Breast epithelium (tissue), 4 donors: ENCODE data around the gene COLEC11. TPM values are rescaled to one million over a fixed set of nuclear protein-coding genes. Genes with fewer than 3 reads are reported as not detected.

Experiments used
- DNase-seq, 2 donors: peaks; one replicate each; pipeline ENCODE4 v3.0.0-alpha.2; 2019; ENCODE audit warnings: low spot score in 2 of 2
- H3K27ac ChIP-seq, 2 donors: fragments of 200-600 bp; sonication (generic) in 1 of 2; one replicate each; pipeline ENCODE4 v1.5.1; 2016 to 2019; ENCODE audit warnings: mild to moderate bottlenecking in 1 of 2
- H3K27me3 ChIP-seq, 2 donors: fragments of 200-600 bp; sonication (generic) in 1 of 2; one replicate each; pipeline versions ENCODE4 v1.5.1 to v1.6.0; 2017 to 2019; ENCODE audit warnings: control low read depth in 1 of 2, mild to moderate bottlenecking in 1 of 2
- H3K36me3 ChIP-seq: fragments of 200-600 bp; one replicate; pipeline ENCODE4 v1.5.1; 2019
- H3K4me1 ChIP-seq, 2 donors: fragments of 200-600 bp; sonication (generic); one replicate each; pipeline ENCODE4 v1.5.1; 2016 to 2019; ENCODE audit warnings: control low read depth in 1 of 2
- H3K4me3 ChIP-seq, 3 donors: fragments of 200-600 bp; sonication (generic); 1 replicate in 2 of 3; 2 replicates in 1 of 3; pipeline ENCODE4 v1.5.1; 2016 to 2019; ENCODE audit warnings: mild to moderate bottlenecking in 3 of 3, moderate library complexity in 2 of 3
- H3K9me3 ChIP-seq, 2 donors: fragments of 200-600 bp; sonication (generic) in 1 of 2; one replicate each; pipeline ENCODE4 v1.5.1; 2016 to 2019; ENCODE audit warnings: control low read depth in 1 of 2
- CTCF ChIP-seq, 3 donors: fragments of 450-650 bp; IDR thresholded peaks; one replicate each; pipeline ENCODE4 v1.5.1; 2016 to 2017; ENCODE audit warnings: antibody characterized with exemption in 3 of 3, mild to moderate bottlenecking in 3 of 3, moderate library complexity in 3 of 3
- POLR2A ChIP-seq: fragments of 450-650 bp; IDR thresholded peaks from one replicate; pipeline ENCODE4 v1.6.1; 2016; ENCODE audit warnings: antibody characterized with exemption, mild to moderate bottlenecking, moderate library complexity
- POLR2AphosphoS5 ChIP-seq, 3 donors: sonication (generic); formaldehyde crosslinking; IDR thresholded peaks; one replicate each; pipeline ENCODE4 v1.6.1; 2017; ENCODE audit warnings: antibody characterized with exemption in 3 of 3
- intact Hi-C: fragments of 100-400 bp; cut with DNase I; formaldehyde crosslinking; loops from one replicate; pipeline ENCODE4 v1.15.1; 2023; ENCODE audit warnings: low total_unique reads
- total RNA-seq, 3 donors: library from RNA; depleted of rRNA; stranded (reverse); fragments of >200 nt; gene quantifications; one replicate each; pipeline ENCODE4 v1.1.0, GENCODE V29; 2016

The COLEC11 gene
- total RNA-seq, 3 donors from 2014 or later, result 0.33 to 1.9 (median 1.0) TPM

GRCh38 chr2:3589086-3589485 lies 5.8 kb upstream of the COLEC11 start:
- Histone ChIP-seq H3K27me3 (no peaks in the 10 kb centered on the region), H3K4me3 (no peak overlapping the region), H3K27ac (no peak overlapping the region), H3K9me3 (no peaks in the 10 kb centered on the region), H3K4me1 (no peaks in the 10 kb centered on the region), H3K36me3 (no peaks in the 10 kb centered on the region)
- intact Hi-C loops, result no loop called here
- no peak for TF ChIP-seq CTCF (IDR thresholded peaks at IDR 0.05)
- no peak for TF ChIP-seq POLR2A
- TF ChIP-seq POLR2AphosphoS5 (IDR thresholded peaks at IDR 0.05), result no peak
- DNase-seq, result no peak

GRCh38 chr2:3595404-3595803 lies 492 bp downstream of the COLEC11 start:
- Histone ChIP-seq H3K4me3 (no peak overlapping the region), H3K27me3 (no peaks in the 10 kb centered on the region), H3K27ac (no peak overlapping the region), H3K4me1 (no peaks in the 10 kb centered on the region), H3K36me3 (no peaks in the 10 kb centered on the region), H3K9me3 (no peaks in the 10 kb centered on the region)
- TF ChIP-seq POLR2AphosphoS5 (IDR thresholded peaks at IDR 0.05) (no peak), POLR2A (no peak), CTCF (IDR thresholded peaks at IDR 0.05) (no peak)
- DNase-seq, result no peak
- intact Hi-C loops, result no loop called here

DNA sequence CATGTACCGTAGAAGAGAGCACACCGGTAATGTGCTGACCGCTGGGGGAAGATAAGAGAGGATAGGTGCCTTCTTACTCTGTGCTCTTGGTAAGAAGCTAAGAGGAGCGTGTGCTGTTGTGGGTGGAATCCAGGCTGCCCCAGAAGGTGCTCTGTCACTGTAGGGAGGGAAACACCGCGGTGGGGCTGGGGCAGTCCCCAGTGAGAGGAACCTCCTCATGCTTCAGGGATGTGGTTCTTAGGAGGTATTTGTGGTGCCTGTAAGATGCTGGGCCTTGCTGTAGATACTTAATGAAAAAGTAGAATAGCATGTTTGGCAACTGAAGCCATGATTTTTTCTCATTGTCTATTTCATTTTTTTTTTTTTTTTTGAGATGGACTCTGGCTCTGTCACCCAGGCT lies 1.1 kb downstream of the COLEC11 start:
- Histone ChIP-seq H3K27me3 (no peaks in the 10 kb centered on the region), H3K9me3 (no peaks in the 10 kb centered on the region), H3K36me3 (no peaks in the 10 kb centered on the region), H3K4me1 (no peaks in the 10 kb centered on the region), H3K4me3 (no peak overlapping the region), H3K27ac (no peak overlapping the region)
- no peak for TF ChIP-seq CTCF (IDR thresholded peaks at IDR 0.05)
- no peak for TF ChIP-seq POLR2A
- no peak for TF ChIP-seq POLR2AphosphoS5 (IDR thresholded peaks at IDR 0.05)
- no peak for DNase-seq
- intact Hi-C loops, result no loop called here

GRCh38 chr2:3596901-3597417 lies 2.0 kb downstream of the COLEC11 start:
- H3K27ac ChIP-seq, result no peak overlapping the region
- H3K9me3 ChIP-seq, result no peaks in the 10 kb centered on the region
- DNase-seq, result no peak
- H3K4me3 ChIP-seq, result no peak overlapping the region
- no peaks in the 10 kb centered on the region for H3K36me3 ChIP-seq
- intact Hi-C loops, result no loop called here
- H3K4me1 ChIP-seq, result no peaks in the 10 kb centered on the region
- TF ChIP-seq CTCF (IDR thresholded peaks at IDR 0.05) (no peak), POLR2A (no peak), POLR2AphosphoS5 (IDR thresholded peaks at IDR 0.05) (no peak)
- no peaks in the 10 kb centered on the region for H3K27me3 ChIP-seq

DNA sequence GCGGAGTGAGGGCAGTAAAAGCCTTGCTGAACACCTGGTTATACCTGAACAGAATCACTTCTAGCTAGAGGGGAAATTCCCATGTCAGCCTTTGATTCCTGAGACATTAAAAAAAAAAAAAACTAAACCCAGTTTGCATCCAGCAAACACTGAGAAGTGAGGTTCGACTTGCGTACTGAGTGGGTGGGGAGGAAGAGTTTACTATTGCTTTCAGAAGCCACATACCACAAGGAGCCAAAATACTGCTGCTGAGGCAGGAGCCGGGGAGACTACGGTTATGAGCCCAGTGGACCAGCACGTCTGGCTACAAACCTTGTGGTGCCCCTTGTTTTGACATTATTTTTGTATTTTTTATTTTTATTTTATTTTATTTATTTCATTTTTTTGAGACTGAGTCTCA lies 2.7 kb downstream of the COLEC11 start:
- DNase-seq, result no peak
- Histone ChIP-seq H3K4me1 (no peaks in the 10 kb centered on the region), H3K9me3 (no peaks in the 10 kb centered on the region), H3K27me3 (no peaks in the 10 kb centered on the region), H3K36me3 (no peaks in the 10 kb centered on the region), H3K27ac (no peak overlapping the region), H3K4me3 (no peak overlapping the region)
- TF ChIP-seq CTCF (IDR thresholded peaks at IDR 0.05) (no peak), POLR2AphosphoS5 (IDR thresholded peaks at IDR 0.05) (no peak), POLR2A (no peak)
- intact Hi-C loops, result no loop called here
